Measurements from ENCODE around the gene OLFML1. TPM values are rescaled to one million over a fixed set of nuclear protein-coding genes. Genes with fewer than 3 reads are reported as not detected.

The OLFML1 gene
- total and polyA plus RNA-seq, 2 of the 8 experiments (the other 6 are each of a cell fraction or from before 2014, with no cell fraction given), result 0.24 TPM; not detected in 1

- no peak overlapping the region for H2AK5ac ChIP-seq (ENCODE audit: low read depth, low read length)
- no peaks in the 10 kb centered on the region for H3K9me3 ChIP-seq (ENCODE audit: insufficient read depth in 2 of 2, low read depth in 1 of 2, low read length in 1 of 2)
- H3K4me3 ChIP-seq (ENCODE audit: extremely low read depth in 1 of 4, insufficient read depth in 2 of 4, low read depth in 3 of 4, low read length in 4 of 4), result no peak overlapping the region
- H3K14ac ChIP-seq (ENCODE audit: insufficient read length), result no peak overlapping the region
- no peaks in the 10 kb centered on the region; a peak in 1 of 7 replicates for H3K4me1 ChIP-seq (replicated peaks in 1 of 4; ENCODE audit: control insufficient read depth in 3 of 4, insufficient read depth in 4 of 4, low read length in 3 of 4)
- no peak overlapping the region for H3K27ac ChIP-seq (ENCODE audit: low read depth, low read length)
- no peak overlapping the region for H3K23ac ChIP-seq (ENCODE audit: insufficient read length)
- H2BK15ac ChIP-seq (ENCODE audit: low read length), result no peak overlapping the region
- H2AFZ ChIP-seq (ENCODE audit: low read length), result 0 out of 2 replicates have a peak overlapping the region, but pooled peaks have one; percentile 40
- H3K27me3 ChIP-seq (replicated peaks in 1 of 4; ENCODE audit: control insufficient read depth in 3 of 4, extremely low read depth in 1 of 4, insufficient read depth in 3 of 4, low read length in 3 of 4), result no peaks in the 10 kb centered on the region
- H3K79me1 ChIP-seq (ENCODE audit: low read depth, low read length), result no peaks in the 10 kb centered on the region
- no peak overlapping the region for H3K9ac ChIP-seq (replicated peaks in 1 of 4; ENCODE audit: extremely low read depth in 1 of 4, low read depth in 3 of 4, low read length in 3 of 4)
- H4K91ac ChIP-seq (replicated peaks; ENCODE audit: insufficient read length, low read length), result no peak overlapping the region
- no peaks in the 10 kb centered on the region for H3K23me2 ChIP-seq (ENCODE audit: low read depth, low read length)
- no peak overlapping the region for H2BK20ac ChIP-seq (ENCODE audit: low read length)
- FAIRE-seq (no peak), DNase-seq (ENCODE audit: low read depth in 1 of 2, low spot score in 2 of 2) (no peak)
- no peak overlapping the region for H3K18ac ChIP-seq (ENCODE audit: extremely low read depth, low read length)
- WGBS, 2 experiments (ENCODE audit: extremely low coverage in 1 of 2, insufficient coverage in 1 of 2, insufficient read length in 1 of 2, insufficient replicate concordance in 2 of 2, low coverage in 1 of 2, low lambda C conversion rate in 2 of 2, missing lambda C conversion rate in 1 of 2), result 82% methylated on average over 2 of the region's 2 CpGs; no CpG with 5 or more reads in 1 of the 2 experiments
- H4K20me1 ChIP-seq (replicated peaks in 1 of 2; ENCODE audit: control insufficient read depth in 1 of 2, insufficient read depth in 2 of 2, low read length in 2 of 2), result no peaks in the 10 kb centered on the region
- POLR2A ChIA-PET (ENCODE audit: partially characterized antibody), result interaction anchor here (1.3 kb wide), 1 partner anchor 11 kb away, joined by 4 read pairs; no protein-coding TSS in a partner anchor
- no peak overlapping the region for H3K56ac ChIP-seq (replicated peaks; ENCODE audit: insufficient read length, low read depth, low read length)
- CTCF ChIA-PET (ENCODE audit: partially characterized antibody), result interaction anchor here (1.2 to 2.1 kb wide), 5 partner anchors 28 to 204 kb away, joined by 4 to 9 read pairs (median 5); partner anchors contain the start of gene PPFIBP2
- TF ChIP-seq ATF3 (IDR thresholded peaks at IDR 0.05; ENCODE audit: insufficient read depth, low read depth, low read length) (no peak), TEAD4 (IDR thresholded peaks at IDR 0.05; ENCODE audit: low read depth, low read length) (no peak), BRCA1 (IDR thresholded peaks at IDR 0.05; ENCODE audit: low read depth, low read length) (no peak), CTBP2 (IDR thresholded peaks at IDR 0.05; ENCODE audit: borderline replicate concordance, insufficient read depth, insufficient read length, low read length) (no peak), ASH2L (IDR thresholded peaks at IDR 0.05; ENCODE audit: low read length) (no peak), TAF7 (optimal IDR thresholded peaks at IDR 0.05; ENCODE audit: borderline replicate concordance, low read depth, low read length) (no peak), POLR2AphosphoS5 (IDR thresholded peaks at IDR 0.05; ENCODE audit: low read depth, low read length) (no peak)
- no peak overlapping the region for H2BK12ac ChIP-seq (ENCODE audit: low read depth, low read length)
- no peak overlapping the region for H2BK5ac ChIP-seq (ENCODE audit: low read depth, low read length)
- H2BK120ac ChIP-seq (replicated peaks; ENCODE audit: low read depth, low read length), result no peak overlapping the region
- H3K79me2 ChIP-seq (ENCODE audit: control insufficient read depth in 1 of 2, insufficient read depth in 2 of 2, low read length in 2 of 2), result no peaks in the 10 kb centered on the region
- H3K4ac ChIP-seq (replicated peaks; ENCODE audit: insufficient read length, low read depth, low read length), result no peak overlapping the region
- H4K8ac ChIP-seq (ENCODE audit: extremely low read depth, insufficient read depth, low read length), result no peak overlapping the region
- no peak overlapping the region for H4K5ac ChIP-seq (ENCODE audit: insufficient read length, low read depth, low read length)
- no peak overlapping the region for H3K4me2 ChIP-seq (ENCODE audit: insufficient read depth in 1 of 2, low read depth in 2 of 2, low read length in 2 of 2)
- no peaks in the 10 kb centered on the region for H3K36me3 ChIP-seq (ENCODE audit: control insufficient read depth in 2 of 4, insufficient read depth in 4 of 4, low read length in 3 of 4)
Measured at GRCh38 chr11:7480113-7480512, 5.2 kb upstream of the OLFML1 start.
